ENCODE measurements around the gene CTSH. TPM values are rescaled to one million over a fixed set of nuclear protein-coding genes. Genes with fewer than 3 reads are reported as not detected.

The CTSH gene
- total RNA-seq, 4 donors from 2014 or later = 8.6 to 70.2 (median 41.0) TPM

DNA sequence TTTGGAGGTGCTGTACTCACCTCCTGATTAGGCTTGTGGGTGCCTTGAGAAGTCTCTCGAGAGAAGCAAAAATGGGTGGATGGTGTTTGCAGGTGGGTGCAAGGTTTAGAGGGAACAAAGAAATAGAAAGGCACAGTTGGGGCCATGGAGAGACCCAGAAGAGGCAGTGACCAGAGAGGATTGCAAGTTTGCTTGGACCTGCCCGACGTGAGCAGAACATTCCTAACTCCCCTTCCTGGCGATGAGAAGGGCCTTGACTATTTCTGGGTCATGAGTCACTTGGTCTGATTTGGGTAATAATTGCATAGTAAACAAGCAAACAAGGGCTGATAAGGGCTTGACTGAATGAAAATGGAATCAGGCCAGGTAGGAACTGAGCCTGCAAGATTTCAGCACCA lies 7.0 kb upstream of the CTSH start:
- Histone ChIP-seq H3K4me3 (no peak overlapping the region), H3K27me3 (no peaks in the 10 kb centered on the region), H3K4me1 (peaks cover 0 to 24% (median 23%) of the 10 kb centered on the region in 4 donors), H3K36me3 (no peaks in the 10 kb centered on the region), H3K27ac (peak overlapping the region in 2 of 4 donors; percentile 2 to 40), H3K9me3 (no peaks in the 10 kb centered on the region)
- 43% methylated on average over 4 of the region's 4 CpGs; no CpG with 5 or more reads in 1 of the 2 donors for WGBS, 2 donors (ENCODE audit: low coverage in 1 of 2)
- intact Hi-C loops (cut with DNase I; ENCODE audit: low total_unique reads) (no loop called here), in situ Hi-C loops (cut with MboI; ENCODE audit: low pct_ligation_motif_present in 1 of 4, low pct_unique_long_range_greater_than_20kb in 1 of 4, low sequenced_read_pairs in 3 of 4) (no loop called here)
- DNase-seq = no peak
- no peak for TF ChIP-seq POLR2A (IDR thresholded peaks at IDR 0.05)
- TF ChIP-seq CTCF (IDR thresholded peaks at IDR 0.05) = no peak
- no peak for TF ChIP-seq POLR2AphosphoS5 (IDR thresholded peaks at IDR 0.05)
- no peak for TF ChIP-seq EP300 (IDR thresholded peaks at IDR 0.05; ENCODE audit: low read depth)

DNA sequence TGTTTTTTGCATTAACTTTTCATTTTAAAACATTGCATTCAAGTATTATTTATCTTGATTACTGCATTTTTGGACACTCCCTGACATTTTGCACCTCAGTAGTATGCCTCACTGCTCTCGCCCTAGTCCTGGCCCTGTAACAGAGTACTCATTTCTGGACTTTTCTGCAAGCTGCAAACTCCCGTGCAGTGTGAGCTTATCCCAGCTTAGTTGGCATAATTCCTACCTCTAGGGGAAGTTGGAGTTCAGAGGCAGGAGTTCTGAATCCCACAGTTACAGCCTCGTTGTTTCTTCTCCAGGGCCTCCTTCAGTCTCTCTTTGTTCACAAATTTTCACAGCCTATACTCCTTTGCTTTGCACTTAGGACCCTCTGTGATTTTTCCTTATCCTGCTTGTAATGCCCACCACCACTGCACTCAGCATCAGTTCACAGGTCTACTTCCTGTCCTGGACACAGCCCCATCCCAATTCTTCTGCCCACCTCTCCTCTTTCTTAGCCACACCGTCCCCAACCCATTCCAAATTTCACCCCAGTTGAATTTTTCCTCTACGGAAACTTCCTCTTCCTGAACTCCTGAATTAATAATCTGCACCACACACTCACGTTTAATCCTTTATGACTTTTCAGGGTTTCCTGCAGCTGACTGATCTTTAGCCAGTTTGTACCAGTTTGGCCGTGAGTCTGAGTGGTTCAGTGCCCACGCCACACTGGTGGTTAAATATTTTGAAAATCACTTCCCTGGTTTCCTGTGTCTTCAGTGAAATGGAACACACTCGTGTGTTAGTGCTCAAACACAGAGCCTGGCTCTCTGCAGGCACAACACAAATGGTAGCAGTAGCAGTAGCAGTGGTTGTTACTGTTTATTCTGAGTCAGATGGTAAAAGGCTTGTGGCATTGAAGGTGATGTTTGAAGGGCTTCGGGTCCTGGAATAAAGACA lies 6.3 kb upstream of the CTSH start:
- DNase-seq = no peak
- in situ Hi-C loops (cut with MboI; ENCODE audit: low pct_ligation_motif_present in 1 of 4, low pct_unique_long_range_greater_than_20kb in 1 of 4, low sequenced_read_pairs in 3 of 4) = no loop called here
- Histone ChIP-seq H3K4me3 (no peak overlapping the region), H3K27me3 (no peaks in the 10 kb centered on the region), H3K36me3 (no peaks in the 10 kb centered on the region), H3K9me3 (no peaks in the 10 kb centered on the region), H3K4me1 (peaks cover 0 to 24% (median 23%) of the 10 kb centered on the region in 4 donors), H3K27ac (peak overlapping the region in 2 of 4 donors; percentile 2 to 40)
- intact Hi-C loops (cut with DNase I; ENCODE audit: low total_unique reads) = no loop called here
- WGBS, 2 donors (ENCODE audit: low coverage in 1 of 2) = 22 to 34% methylated on average over 3 to 10 of the region's 10 CpGs
- peak in 2 of 5 experiments; percentile 9 to 31 for TF ChIP-seq CTCF (IDR thresholded peaks at IDR 0.05)
- TF ChIP-seq POLR2A (IDR thresholded peaks at IDR 0.05) = no peak
- TF ChIP-seq POLR2AphosphoS5 (IDR thresholded peaks at IDR 0.05) = no peak
- TF ChIP-seq EP300 (IDR thresholded peaks at IDR 0.05; ENCODE audit: low read depth) = no peak

- TF ChIP-seq POLR2AphosphoS5 (IDR thresholded peaks at IDR 0.05) (no peak), POLR2A (IDR thresholded peaks at IDR 0.05) (no peak), CTCF (IDR thresholded peaks at IDR 0.05) (no peak), EP300 (IDR thresholded peaks at IDR 0.05; ENCODE audit: low read depth) (no peak)
Observed at GRCh38 chr15:78950343-78950742, 5.5 kb upstream of the CTSH start.

DNA sequence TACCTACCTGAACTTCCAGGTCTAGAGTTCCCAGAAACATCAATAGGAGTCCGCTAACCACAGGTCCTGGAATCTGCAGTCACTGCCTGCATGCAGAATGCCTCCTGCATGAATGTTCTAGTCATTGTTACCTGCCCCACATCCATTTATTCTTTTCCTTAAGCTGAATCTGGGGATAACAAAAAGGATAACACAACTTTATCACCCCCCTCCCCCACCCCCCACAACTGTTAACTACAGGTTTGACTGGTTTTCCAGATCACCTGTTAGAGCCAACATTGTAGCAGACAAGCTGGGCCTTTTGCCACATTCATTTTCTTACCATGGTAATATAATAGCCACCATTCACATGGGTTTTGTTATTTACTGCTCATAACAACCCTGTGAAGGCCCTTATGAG lies 4.6 kb upstream of the CTSH start:
- Histone ChIP-seq H3K27me3 (no peaks in the 10 kb centered on the region), H3K4me1 (peaks cover 0 to 31% (median 30%) of the 10 kb centered on the region in 4 donors), H3K36me3 (no peaks in the 10 kb centered on the region), H3K9me3 (no peaks in the 10 kb centered on the region), H3K4me3 (no peak overlapping the region), H3K27ac (no peak overlapping the region)
- TF ChIP-seq POLR2AphosphoS5 (IDR thresholded peaks at IDR 0.05) = no peak
- TF ChIP-seq CTCF (IDR thresholded peaks at IDR 0.05) = no peak
- no peak for TF ChIP-seq POLR2A (IDR thresholded peaks at IDR 0.05)
- no peak for TF ChIP-seq EP300 (IDR thresholded peaks at IDR 0.05; ENCODE audit: low read depth)
- intact Hi-C loops (cut with DNase I; ENCODE audit: low total_unique reads) (no loop called here), in situ Hi-C loops (cut with MboI; ENCODE audit: low pct_ligation_motif_present in 1 of 4, low pct_unique_long_range_greater_than_20kb in 1 of 4, low sequenced_read_pairs in 3 of 4) (no loop called here)
- DNase-seq = no peak
- WGBS, 2 donors (ENCODE audit: low coverage in 1 of 2) = 0% methylated on average over 1 of the region's 1 CpG

More at GRCh38 chr15:78950343-78950742, 5.5 kb upstream of the CTSH start:
- H3K4me1 ChIP-seq = peaks cover 0 to 25% (median 23%) of the 10 kb centered on the region in 4 donors
- intact Hi-C loops (cut with DNase I; ENCODE audit: low total_unique reads) = no loop called here
- in situ Hi-C loops (cut with MboI; ENCODE audit: low pct_ligation_motif_present in 1 of 4, low pct_unique_long_range_greater_than_20kb in 1 of 4, low sequenced_read_pairs in 3 of 4) = no loop called here
- no peaks in the 10 kb centered on the region for H3K27me3 ChIP-seq
- H3K4me3 ChIP-seq = no peak overlapping the region
- no peak for DNase-seq
- no peaks in the 10 kb centered on the region for H3K36me3 ChIP-seq
- WGBS, 2 donors (ENCODE audit: low coverage in 1 of 2) = 72% methylated on average over 4 to 9 of the region's 9 CpGs
- peak overlapping the region in 1 of 4 donors; percentile 17 for H3K27ac ChIP-seq
- no peaks in the 10 kb centered on the region for H3K9me3 ChIP-seq

All from transverse colon (tissue), 4 donors.